Tibial artery (tissue), 4 donors: Measurements from ENCODE around the gene AP2A1.

Experiments used
- DNase-seq, 2 donors: peaks; one replicate each; pipeline ENCODE4 v3.0.0-alpha.2; 2019
- H3K27ac ChIP-seq, 2 donors: fragments of 200-600 bp; sonication (generic) in 1 of 2; 1 replicate in 1 of 2; 2 replicates in 1 of 2; pipeline ENCODE4 v1.5.1; 2018 to 2019; ENCODE audit warnings: mild to moderate bottlenecking in 1 of 2
- H3K27me3 ChIP-seq, 2 donors: fragments of 200-600 bp; sonication (generic) in 1 of 2; one replicate each; pipeline versions ENCODE4 v1.5.1 to v1.6.0; 2016 to 2019
- H3K36me3 ChIP-seq, 3 donors: fragments of 200-600 bp; sonication (generic) in 2 of 3; one replicate each; pipeline ENCODE4 v1.5.1; 2016 to 2019; ENCODE audit warnings: mild to moderate bottlenecking in 2 of 3
- H3K4me1 ChIP-seq, 4 donors: fragments of 200-600 bp; sonication (generic) in 2 of 4; 1 replicate in 3 of 4; 2 replicates in 1 of 4; pipeline ENCODE4 v1.5.1; 2016 to 2019
- H3K4me3 ChIP-seq, 2 donors: fragments of 200-600 bp; sonication (generic) in 1 of 2; 1 replicate in 1 of 2; 2 replicates in 1 of 2; pipeline ENCODE4 v1.5.1; 2018 to 2019; ENCODE audit warnings: mild to moderate bottlenecking in 2 of 2
- H3K9me3 ChIP-seq, 3 donors: fragments of 200-600 bp; sonication (generic) in 1 of 3; one replicate each; pipeline ENCODE4 v1.5.1; 2016 to 2019
- CTCF ChIP-seq, 2 experiments: fragments of 200-600 bp in 1 of 2; fragments of 450-650 bp in 1 of 2; IDR thresholded peaks; one replicate each; pipeline ENCODE4 v1.5.1; 2017 to 2019; ENCODE audit warnings: antibody characterized with exemption in 2 of 2, mild to moderate bottlenecking in 1 of 2, moderate library complexity in 1 of 2
- intact Hi-C: fragments of 100-400 bp; cut with DNase I; formaldehyde crosslinking; loops from one replicate; pipeline ENCODE4 v1.15.0; 2023; ENCODE audit warnings: low total_unique reads

Gene AP2A1

GRCh38 chr19:49820125-49820524, 53.3 kb downstream of the AP2A1 start:
- peaks cover 0 to 25% (median 12%) of the 10 kb centered on the region in 4 donors for H3K4me1 ChIP-seq
- peaks cover 0 to 28% (median 15%) of the 10 kb centered on the region in 3 donors for H3K36me3 ChIP-seq
- H3K27ac ChIP-seq = no peak overlapping the region
- intact Hi-C loops = no loop called here
- no peaks in the 10 kb centered on the region for H3K27me3 ChIP-seq
- no peaks in the 10 kb centered on the region for H3K9me3 ChIP-seq
- TF ChIP-seq CTCF (IDR thresholded peaks at IDR 0.05) = no peak
- DNase-seq = no peak
- no peak overlapping the region for H3K4me3 ChIP-seq

- Histone ChIP-seq H3K4me1 (peaks cover 0 to 17% (median 12%) of the 10 kb centered on the region in 4 donors), H3K9me3 (no peaks in the 10 kb centered on the region), H3K27me3 (no peaks in the 10 kb centered on the region), H3K4me3 (no peak overlapping the region), H3K27ac (no peak overlapping the region), H3K36me3 (peaks cover 0 to 44% (median 20%) of the 10 kb centered on the region in 3 donors)
- intact Hi-C loops = no loop called here
- no peak for DNase-seq
- TF ChIP-seq CTCF (IDR thresholded peaks at IDR 0.05) = no peak
Measured at GRCh38 chr19:49823472-49823871, 56.7 kb downstream of the AP2A1 start.

- Histone ChIP-seq H3K27me3 (no peaks in the 10 kb centered on the region), H3K27ac (no peak overlapping the region), H3K9me3 (no peaks in the 10 kb centered on the region), H3K4me1 (peaks cover 0 to 5% (median 2%) of the 10 kb centered on the region in 4 donors), H3K4me3 (no peak overlapping the region), H3K36me3 (peaks cover 0 to 55% (median 29%) of the 10 kb centered on the region in 3 donors)
- intact Hi-C loops = no loop called here
- DNase-seq = no peak
- TF ChIP-seq CTCF (IDR thresholded peaks at IDR 0.05) = no peak
Measured at GRCh38 chr19:49824662-49825061, 57.9 kb downstream of the AP2A1 start.

- H3K27ac ChIP-seq = no peak overlapping the region
- no peaks in the 10 kb centered on the region for H3K27me3 ChIP-seq
- peaks cover 15 to 70% (median 53%) of the 10 kb centered on the region in 3 donors for H3K36me3 ChIP-seq
- DNase-seq = no peak
- H3K4me1 ChIP-seq = peaks cover 0 to 5% (median 0%) of the 10 kb centered on the region in 4 donors
- intact Hi-C loops = no loop called here
- TF ChIP-seq CTCF (IDR thresholded peaks at IDR 0.05) = no peak
- no peak overlapping the region for H3K4me3 ChIP-seq
- H3K9me3 ChIP-seq = no peaks in the 10 kb centered on the region
Measured at GRCh38 chr19:49827034-49827433, 60.2 kb downstream of the AP2A1 start.

- H3K9me3 ChIP-seq = no peaks in the 10 kb centered on the region
- no peak overlapping the region for H3K4me3 ChIP-seq
- no peak for DNase-seq
- intact Hi-C loops = no loop called here
- H3K4me1 ChIP-seq = peaks cover 0 to 5% (median 0%) of the 10 kb centered on the region in 4 donors
- no peaks in the 10 kb centered on the region for H3K27me3 ChIP-seq
- H3K36me3 ChIP-seq = peaks cover 33 to 78% (median 60%) of the 10 kb centered on the region in 3 donors
- H3K27ac ChIP-seq = no peak overlapping the region
- no peak for TF ChIP-seq CTCF (IDR thresholded peaks at IDR 0.05)
Measured at GRCh38 chr19:49829200-49829599, 62.4 kb downstream of the AP2A1 start.

- no peaks in the 10 kb centered on the region for H3K9me3 ChIP-seq
- H3K27me3 ChIP-seq = no peaks in the 10 kb centered on the region
- DNase-seq = no peak
- H3K4me1 ChIP-seq = peaks cover 0 to 5% (median 0%) of the 10 kb centered on the region in 4 donors
- intact Hi-C loops = no loop called here
- no peak overlapping the region for H3K27ac ChIP-seq
- TF ChIP-seq CTCF (IDR thresholded peaks at IDR 0.05) = no peak
- H3K4me3 ChIP-seq = no peak overlapping the region
- peaks cover 38 to 78% (median 65%) of the 10 kb centered on the region in 3 donors for H3K36me3 ChIP-seq
Measured at GRCh38 chr19:49829721-49830120, 62.9 kb downstream of the AP2A1 start.
